Liver (tissue), 9 donors: ENCODE measurements around the gene NODAL. TPM values are rescaled to one million over a fixed set of nuclear protein-coding genes. Genes with fewer than 3 reads are reported as not detected.

Source experiments
- DNase-seq: peaks from one replicate; pipeline ENCODE4 v3.0.0-alpha.2; 2017; ENCODE audit warnings: low spot score
- H3K27ac ChIP-seq, 2 donors: one replicate each; pipeline ENCODE4 v1.7.0; 2013; ENCODE audit warnings: inconsistent platforms in 2 of 2, low read length in 2 of 2, control low read depth in 1 of 2, low read depth in 1 of 2, mild to moderate bottlenecking in 1 of 2
- H3K27me3 ChIP-seq, 4 donors: one replicate each; pipeline versions ENCODE4 v1.6.1 to v1.7.0; 2013; ENCODE audit warnings: low read length in 3 of 4, inconsistent platforms in 1 of 4, mild to moderate bottlenecking in 1 of 4, moderate library complexity in 1 of 4; ENCODE audit not compliant: control insufficient read depth in 4 of 4, insufficient read depth in 4 of 4
- H3K36me3 ChIP-seq, 4 donors: one replicate each; pipeline versions ENCODE4 v1.6.1 to v1.7.0; 2013; ENCODE audit warnings: low read length in 3 of 4, mild to moderate bottlenecking in 3 of 4, low read depth in 1 of 4, moderate library complexity in 1 of 4; ENCODE audit not compliant: control insufficient read depth in 4 of 4, insufficient read depth in 3 of 4
- H3K4me1 ChIP-seq, 4 donors: one replicate each; pipeline versions ENCODE4 v1.6.1 to v1.7.0; 2013; ENCODE audit warnings: low read length in 3 of 4, mild to moderate bottlenecking in 3 of 4, moderate library complexity in 1 of 4; ENCODE audit not compliant: control insufficient read depth in 4 of 4, insufficient read depth in 4 of 4
- H3K4me3 ChIP-seq, 3 donors: one replicate each; pipeline versions ENCODE4 v1.6.1 to v1.7.0; 2013; ENCODE audit warnings: low read length in 3 of 3, control low read depth in 1 of 3, low read depth in 1 of 3, mild to moderate bottlenecking in 1 of 3
- H3K9ac ChIP-seq, 2 donors: one replicate each; pipeline ENCODE4 v1.7.0; 2013; ENCODE audit warnings: low read length in 2 of 2, mild to moderate bottlenecking in 2 of 2, moderate library complexity in 2 of 2, control low read depth in 1 of 2, low read depth in 1 of 2
- H3K9me3 ChIP-seq, 4 donors: one replicate each; pipeline versions ENCODE4 v1.6.1 to v1.7.0; 2013; ENCODE audit warnings: low read length in 3 of 4; ENCODE audit not compliant: control insufficient read depth in 4 of 4
- EGR1 ChIP-seq, 2 donors: IDR thresholded peaks; 2 replicates each; pipeline ENCODE4 v1.6.1; 2016 to 2018; ENCODE audit warnings: antibody characterized with exemption in 2 of 2, low read depth in 2 of 2
- FOXA1 ChIP-seq: IDR thresholded peaks from 2 replicates; pipeline ENCODE4 v1.6.1; 2016; ENCODE audit warnings: antibody characterized with exemption
- FOXA2 ChIP-seq: IDR thresholded peaks from 2 replicates; pipeline ENCODE4 v1.6.1; 2016; ENCODE audit warnings: antibody characterized with exemption
- GABPA ChIP-seq, 2 donors: IDR thresholded peaks in 1 of 2; conservative IDR thresholded peaks in 1 of 2; 2 replicates each; pipeline ENCODE4 v1.6.1; 2016; ENCODE audit warnings: antibody characterized with exemption in 2 of 2, mild to moderate bottlenecking in 1 of 2, moderate library complexity in 1 of 2
- HNF4A ChIP-seq, 2 donors: conservative IDR thresholded peaks; 2 replicates each; pipeline ENCODE4 v1.6.1; 2016; ENCODE audit warnings: antibody characterized with exemption in 2 of 2, mild to moderate bottlenecking in 2 of 2
- HNF4G ChIP-seq: IDR thresholded peaks from 2 replicates; pipeline ENCODE4 v1.6.1; 2016; ENCODE audit warnings: antibody characterized with exemption
- JUND ChIP-seq, 2 donors: IDR thresholded peaks; 2 replicates each; pipeline ENCODE4 v1.6.1; 2016; ENCODE audit warnings: antibody characterized with exemption in 2 of 2
- NR2F2 ChIP-seq: IDR thresholded peaks from 2 replicates; pipeline ENCODE4 v1.6.1; 2016; ENCODE audit warnings: antibody characterized with exemption
- RAD21 ChIP-seq, 2 donors: IDR thresholded peaks; 2 replicates each; pipeline ENCODE4 v1.6.1; 2016; ENCODE audit warnings: antibody characterized with exemption in 2 of 2, mild to moderate bottlenecking in 2 of 2
- RXRA ChIP-seq, 2 donors: IDR thresholded peaks; 2 replicates each; pipeline ENCODE4 v1.6.1; 2017 to 2018; ENCODE audit warnings: antibody characterized with exemption in 2 of 2, mild to moderate bottlenecking in 1 of 2
- SP1 ChIP-seq: IDR thresholded peaks from 2 replicates; pipeline ENCODE4 v1.6.1; 2018; ENCODE audit warnings: antibody characterized with exemption, mild to moderate bottlenecking
- TAF1 ChIP-seq: conservative IDR thresholded peaks from 2 replicates; pipeline ENCODE4 v1.6.1; 2016; ENCODE audit warnings: antibody characterized with exemption, mild to moderate bottlenecking
- YY1 ChIP-seq: IDR thresholded peaks from 2 replicates; pipeline ENCODE4 v1.6.1; 2016; ENCODE audit warnings: antibody characterized with exemption, mild to moderate bottlenecking
- WGBS: extraction: QIAGEN DNeasy Blood & Tissue Kit; methylation state at CpG from one replicate; pipeline ENCODE4 v1.1.7; 2013; 5-methylcytosine and 5-hydroxymethylcytosine counted together
- polyA plus RNA-seq, 2 donors: library from polyadenylated mRNA; stranded (reverse) in 1 of 2; unstranded in 1 of 2; fragments of 200-250 nt in 1 of 2; fragments of >200 nt in 1 of 2; fragmentation: Nextera tagmentation in 1 of 2; extraction: Ambion mirVana in 1 of 2; gene quantifications; one replicate each; pipeline versions ENCODE4 v1.2.1 to v1.2.3, GENCODE V29; 2013 to 2015
- total RNA-seq, 2 donors: library from RNA; depleted of rRNA; stranded (reverse); fragments of >200 nt; gene quantifications; one replicate each; pipeline ENCODE4 v1.2.3, GENCODE V29; 2014
- TF ChIP-seq, protein P1 (sequence below): IDR thresholded peaks from 2 replicates; pipeline ENCODE4 v1.6.1; 2016; ENCODE audit warnings: antibody characterized with exemption, mild to moderate bottlenecking
- TF ChIP-seq, protein P2 (sequence below): IDR thresholded peaks from 2 replicates; pipeline ENCODE4 v1.6.1; 2016; ENCODE audit warnings: antibody characterized with exemption
- TF ChIP-seq, protein P3 (sequence below): IDR thresholded peaks from 2 replicates; pipeline ENCODE4 v1.6.1; 2016; ENCODE audit warnings: antibody characterized with exemption
- TF ChIP-seq, protein P4 (sequence below): fragments of 150-350 bp; IDR thresholded peaks from 2 replicates; pipeline ENCODE4 v1.5.1; 2017; ENCODE audit warnings: improper control_type of control experiment, low read depth, low read length; ENCODE audit not compliant: missing input control
- donor health status: healthy.
- donor health status: healthy.
- donor health status: healthy.
- donor health status: healthy.
- donor health status: healthy.

The NODAL gene
- total and polyA plus RNA-seq, 4 donors: not detected

DNA sequence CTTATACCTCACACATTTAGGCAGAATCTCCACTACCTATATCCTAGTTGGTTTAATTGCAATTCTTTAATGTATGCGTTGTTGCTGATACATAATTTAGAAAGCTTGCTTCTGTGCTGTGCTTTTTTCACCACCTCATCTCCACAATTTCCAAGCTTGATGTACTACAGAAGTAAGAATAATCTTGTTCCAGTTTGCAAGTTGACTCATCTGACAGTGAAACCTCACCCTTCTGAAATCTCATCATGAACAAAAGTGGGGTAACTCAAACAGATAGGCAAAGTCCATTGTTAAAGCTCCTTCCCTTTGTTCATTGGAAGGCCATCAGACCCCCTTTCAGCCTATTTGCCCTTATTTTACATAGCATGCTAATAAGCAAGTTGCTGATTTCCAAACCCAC, 23.9 kb downstream of the NODAL start (continued):
- TF ChIP-seq, protein P1, sequence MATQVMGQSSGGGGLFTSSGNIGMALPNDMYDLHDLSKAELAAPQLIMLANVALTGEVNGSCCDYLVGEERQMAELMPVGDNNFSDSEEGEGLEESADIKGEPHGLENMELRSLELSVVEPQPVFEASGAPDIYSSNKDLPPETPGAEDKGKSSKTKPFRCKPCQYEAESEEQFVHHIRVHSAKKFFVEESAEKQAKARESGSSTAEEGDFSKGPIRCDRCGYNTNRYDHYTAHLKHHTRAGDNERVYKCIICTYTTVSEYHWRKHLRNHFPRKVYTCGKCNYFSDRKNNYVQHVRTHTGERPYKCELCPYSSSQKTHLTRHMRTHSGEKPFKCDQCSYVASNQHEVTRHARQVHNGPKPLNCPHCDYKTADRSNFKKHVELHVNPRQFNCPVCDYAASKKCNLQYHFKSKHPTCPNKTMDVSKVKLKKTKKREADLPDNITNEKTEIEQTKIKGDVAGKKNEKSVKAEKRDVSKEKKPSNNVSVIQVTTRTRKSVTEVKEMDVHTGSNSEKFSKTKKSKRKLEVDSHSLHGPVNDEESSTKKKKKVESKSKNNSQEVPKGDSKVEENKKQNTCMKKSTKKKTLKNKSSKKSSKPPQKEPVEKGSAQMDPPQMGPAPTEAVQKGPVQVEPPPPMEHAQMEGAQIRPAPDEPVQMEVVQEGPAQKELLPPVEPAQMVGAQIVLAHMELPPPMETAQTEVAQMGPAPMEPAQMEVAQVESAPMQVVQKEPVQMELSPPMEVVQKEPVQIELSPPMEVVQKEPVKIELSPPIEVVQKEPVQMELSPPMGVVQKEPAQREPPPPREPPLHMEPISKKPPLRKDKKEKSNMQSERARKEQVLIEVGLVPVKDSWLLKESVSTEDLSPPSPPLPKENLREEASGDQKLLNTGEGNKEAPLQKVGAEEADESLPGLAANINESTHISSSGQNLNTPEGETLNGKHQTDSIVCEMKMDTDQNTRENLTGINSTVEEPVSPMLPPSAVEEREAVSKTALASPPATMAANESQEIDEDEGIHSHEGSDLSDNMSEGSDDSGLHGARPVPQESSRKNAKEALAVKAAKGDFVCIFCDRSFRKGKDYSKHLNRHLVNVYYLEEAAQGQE: no peak
- no peak for TF ChIP-seq FOXA2
- TF ChIP-seq, protein P2, sequence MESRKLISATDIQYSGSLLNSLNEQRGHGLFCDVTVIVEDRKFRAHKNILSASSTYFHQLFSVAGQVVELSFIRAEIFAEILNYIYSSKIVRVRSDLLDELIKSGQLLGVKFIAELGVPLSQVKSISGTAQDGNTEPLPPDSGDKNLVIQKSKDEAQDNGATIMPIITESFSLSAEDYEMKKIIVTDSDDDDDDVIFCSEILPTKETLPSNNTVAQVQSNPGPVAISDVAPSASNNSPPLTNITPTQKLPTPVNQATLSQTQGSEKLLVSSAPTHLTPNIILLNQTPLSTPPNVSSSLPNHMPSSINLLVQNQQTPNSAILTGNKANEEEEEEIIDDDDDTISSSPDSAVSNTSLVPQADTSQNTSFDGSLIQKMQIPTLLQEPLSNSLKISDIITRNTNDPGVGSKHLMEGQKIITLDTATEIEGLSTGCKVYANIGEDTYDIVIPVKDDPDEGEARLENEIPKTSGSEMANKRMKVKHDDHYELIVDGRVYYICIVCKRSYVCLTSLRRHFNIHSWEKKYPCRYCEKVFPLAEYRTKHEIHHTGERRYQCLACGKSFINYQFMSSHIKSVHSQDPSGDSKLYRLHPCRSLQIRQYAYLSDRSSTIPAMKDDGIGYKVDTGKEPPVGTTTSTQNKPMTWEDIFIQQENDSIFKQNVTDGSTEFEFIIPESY: no peak

DNA sequence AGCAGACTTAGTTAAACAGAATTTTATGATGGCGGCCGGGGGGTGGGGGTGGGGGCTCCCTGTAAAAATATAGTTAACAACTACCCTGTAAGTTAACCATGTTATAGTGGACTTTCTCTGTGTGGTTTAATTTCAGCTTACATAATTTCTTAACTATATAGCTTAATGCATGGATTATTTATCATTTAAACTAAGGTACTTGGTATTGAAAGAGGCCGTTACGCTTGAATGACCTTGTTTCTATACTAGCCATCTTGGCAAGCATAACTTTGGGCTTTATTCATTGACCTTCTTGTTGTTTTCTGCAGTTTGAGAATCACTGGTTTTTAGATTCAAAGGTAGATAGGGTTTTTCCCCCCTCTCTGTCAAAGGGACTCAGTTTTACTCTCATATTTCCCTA, 29.1 kb downstream of the NODAL start:
- Histone ChIP-seq H3K4me3 (no peak overlapping the region), H3K36me3 (peaks cover 0 to 3% (median under 1%) of the 10 kb centered on the region in 4 donors), H3K27ac (no peak overlapping the region), H3K27me3 (no peaks in the 10 kb centered on the region), H3K4me1 (peaks cover 2 to 6% (median 2%) of the 10 kb centered on the region in 4 donors), H3K9ac (no peak overlapping the region), H3K9me3 (no peaks in the 10 kb centered on the region)
- TF ChIP-seq FOXA1: no peak
- no peak for TF ChIP-seq FOXA2
- no peak for TF ChIP-seq SP1
- no peak for TF ChIP-seq RAD21 (IDR thresholded peaks at IDR 0.05)
- no peak for TF ChIP-seq HNF4G
- TF ChIP-seq, protein P3, sequence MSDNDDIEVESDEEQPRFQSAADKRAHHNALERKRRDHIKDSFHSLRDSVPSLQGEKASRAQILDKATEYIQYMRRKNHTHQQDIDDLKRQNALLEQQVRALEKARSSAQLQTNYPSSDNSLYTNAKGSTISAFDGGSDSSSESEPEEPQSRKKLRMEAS: no peak
- no peak for TF ChIP-seq EGR1 (IDR thresholded peaks at IDR 0.05; ENCODE audit: low read depth in 2 of 2)
- no peak for TF ChIP-seq YY1
- TF ChIP-seq, protein P4, sequence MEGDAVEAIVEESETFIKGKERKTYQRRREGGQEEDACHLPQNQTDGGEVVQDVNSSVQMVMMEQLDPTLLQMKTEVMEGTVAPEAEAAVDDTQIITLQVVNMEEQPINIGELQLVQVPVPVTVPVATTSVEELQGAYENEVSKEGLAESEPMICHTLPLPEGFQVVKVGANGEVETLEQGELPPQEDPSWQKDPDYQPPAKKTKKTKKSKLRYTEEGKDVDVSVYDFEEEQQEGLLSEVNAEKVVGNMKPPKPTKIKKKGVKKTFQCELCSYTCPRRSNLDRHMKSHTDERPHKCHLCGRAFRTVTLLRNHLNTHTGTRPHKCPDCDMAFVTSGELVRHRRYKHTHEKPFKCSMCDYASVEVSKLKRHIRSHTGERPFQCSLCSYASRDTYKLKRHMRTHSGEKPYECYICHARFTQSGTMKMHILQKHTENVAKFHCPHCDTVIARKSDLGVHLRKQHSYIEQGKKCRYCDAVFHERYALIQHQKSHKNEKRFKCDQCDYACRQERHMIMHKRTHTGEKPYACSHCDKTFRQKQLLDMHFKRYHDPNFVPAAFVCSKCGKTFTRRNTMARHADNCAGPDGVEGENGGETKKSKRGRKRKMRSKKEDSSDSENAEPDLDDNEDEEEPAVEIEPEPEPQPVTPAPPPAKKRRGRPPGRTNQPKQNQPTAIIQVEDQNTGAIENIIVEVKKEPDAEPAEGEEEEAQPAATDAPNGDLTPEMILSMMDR: no peak
- no peak for TF ChIP-seq HNF4A (conservative IDR thresholded peaks at IDR 0.05)
- no peak for TF ChIP-seq GABPA (IDR thresholded peaks at IDR 0.05 in 1 of 2, conservative IDR thresholded peaks at IDR 0.05 in 1 of 2)
- TF ChIP-seq JUND (IDR thresholded peaks at IDR 0.05): no peak
- no peak for TF ChIP-seq RXRA (IDR thresholded peaks at IDR 0.05)
- TF ChIP-seq NR2F2: no peak
- TF ChIP-seq TAF1: no peak
- 91% methylated on average over 4 of the region's 4 CpGs for WGBS
- no peak for DNase-seq
